Measurements from ENCODE around the gene MMP13. TPM values are rescaled to one million over a fixed set of nuclear protein-coding genes. Genes with fewer than 3 reads are reported as not detected.

Gene MMP13
- total RNA-seq, 4 donors from 2014 or later: not detected

DNA sequence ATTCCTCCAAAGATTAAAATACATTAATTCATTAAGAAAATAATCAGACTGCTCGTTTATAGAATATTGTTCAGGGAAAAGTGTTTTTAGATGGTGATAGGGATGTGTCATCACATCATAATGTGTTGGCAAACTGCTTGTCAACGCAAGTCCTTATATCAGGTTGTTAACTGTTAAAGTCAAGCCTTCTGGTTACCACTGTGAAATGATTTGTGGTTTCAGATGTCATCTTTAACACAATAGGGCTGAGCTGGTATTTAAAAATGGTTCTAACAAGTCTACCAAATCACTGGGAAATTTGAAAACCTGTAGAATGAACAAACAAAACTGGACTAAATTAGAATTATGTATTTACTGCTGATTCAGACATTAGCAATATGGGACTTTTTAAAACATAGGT, 2.4 kb upstream of the MMP13 start:
- H3K9me3 ChIP-seq: no peaks in the 10 kb centered on the region
- no peak overlapping the region for H3K27ac ChIP-seq
- WGBS, 2 donors: 31 to 45% methylated on average over 2 of the region's 2 CpGs
- no peaks in the 10 kb centered on the region for H3K36me3 ChIP-seq
- DNase-seq: no peak
- TF ChIP-seq POLR2A (IDR thresholded peaks at IDR 0.05): no peak
- TF ChIP-seq, protein P1, sequence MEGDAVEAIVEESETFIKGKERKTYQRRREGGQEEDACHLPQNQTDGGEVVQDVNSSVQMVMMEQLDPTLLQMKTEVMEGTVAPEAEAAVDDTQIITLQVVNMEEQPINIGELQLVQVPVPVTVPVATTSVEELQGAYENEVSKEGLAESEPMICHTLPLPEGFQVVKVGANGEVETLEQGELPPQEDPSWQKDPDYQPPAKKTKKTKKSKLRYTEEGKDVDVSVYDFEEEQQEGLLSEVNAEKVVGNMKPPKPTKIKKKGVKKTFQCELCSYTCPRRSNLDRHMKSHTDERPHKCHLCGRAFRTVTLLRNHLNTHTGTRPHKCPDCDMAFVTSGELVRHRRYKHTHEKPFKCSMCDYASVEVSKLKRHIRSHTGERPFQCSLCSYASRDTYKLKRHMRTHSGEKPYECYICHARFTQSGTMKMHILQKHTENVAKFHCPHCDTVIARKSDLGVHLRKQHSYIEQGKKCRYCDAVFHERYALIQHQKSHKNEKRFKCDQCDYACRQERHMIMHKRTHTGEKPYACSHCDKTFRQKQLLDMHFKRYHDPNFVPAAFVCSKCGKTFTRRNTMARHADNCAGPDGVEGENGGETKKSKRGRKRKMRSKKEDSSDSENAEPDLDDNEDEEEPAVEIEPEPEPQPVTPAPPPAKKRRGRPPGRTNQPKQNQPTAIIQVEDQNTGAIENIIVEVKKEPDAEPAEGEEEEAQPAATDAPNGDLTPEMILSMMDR (IDR thresholded peaks at IDR 0.05): no peak
- H3K4me1 ChIP-seq: no peaks in the 10 kb centered on the region
- no peak overlapping the region for H3K4me3 ChIP-seq
- intact Hi-C loops (cut with DNase I): no loop called here
- no peaks in the 10 kb centered on the region for H3K27me3 ChIP-seq

DNA sequence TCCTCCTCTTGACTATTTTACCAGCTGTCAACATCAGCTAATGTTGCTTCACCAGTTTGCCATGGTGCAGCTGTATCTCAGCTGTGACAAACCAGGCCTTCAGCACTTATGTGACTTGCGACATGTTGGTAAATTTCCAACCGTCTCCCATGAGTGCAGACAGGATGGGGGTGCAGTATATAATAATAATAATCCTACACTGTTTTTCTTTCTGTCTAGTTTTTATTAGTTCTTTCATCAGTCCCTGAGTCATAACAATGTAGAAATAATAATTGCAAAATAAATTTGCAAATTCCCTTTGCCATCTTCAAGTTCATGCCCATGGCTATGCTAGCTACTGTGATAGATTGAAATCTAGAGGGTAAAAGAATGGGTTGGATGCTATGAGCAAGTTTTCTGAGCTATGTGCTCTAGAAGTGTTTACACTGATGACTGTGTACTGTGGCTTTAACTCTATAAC, 4.9 kb downstream of the MMP13 start:
- intact Hi-C loops (cut with DNase I): no loop called here
- Histone ChIP-seq H3K9me3 (no peaks in the 10 kb centered on the region), H3K4me1 (no peaks in the 10 kb centered on the region), H3K4me3 (no peak overlapping the region), H3K27me3 (no peaks in the 10 kb centered on the region), H3K27ac (no peak overlapping the region), H3K36me3 (no peaks in the 10 kb centered on the region)
- DNase-seq: no peak
- WGBS, 2 donors: 56 to 61% methylated on average over 2 of the region's 2 CpGs
- TF ChIP-seq, protein P1 (IDR thresholded peaks at IDR 0.05): no peak
- TF ChIP-seq POLR2A (IDR thresholded peaks at IDR 0.05): no peak

DNA sequence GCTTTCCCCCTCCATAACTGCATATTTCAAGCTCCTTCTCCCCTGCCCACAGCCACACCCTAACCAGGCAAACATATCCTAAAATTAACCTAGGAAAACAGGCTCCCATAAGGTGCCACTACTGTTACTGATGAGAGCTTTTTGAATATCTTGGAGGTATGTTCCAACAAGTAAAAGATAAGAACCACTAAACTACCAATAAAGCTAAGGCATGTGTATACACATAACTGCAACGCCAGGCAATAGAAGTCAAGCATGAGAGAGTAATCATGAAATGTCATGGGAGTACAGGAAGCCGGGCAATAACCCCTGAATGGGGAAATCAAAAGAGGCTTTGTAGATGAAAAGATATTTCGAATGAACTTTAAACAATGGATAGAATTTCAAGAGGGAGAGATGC, 9.3 kb downstream of the MMP13 start:
- no peak for DNase-seq
- TF ChIP-seq, protein P1 (IDR thresholded peaks at IDR 0.05): no peak
- no peak for TF ChIP-seq POLR2A (IDR thresholded peaks at IDR 0.05)
- no peaks in the 10 kb centered on the region for H3K36me3 ChIP-seq
- no peak overlapping the region for H3K4me3 ChIP-seq
- 32 to 38% methylated on average over 3 of the region's 3 CpGs for WGBS, 2 donors
- no peak overlapping the region for H3K27ac ChIP-seq
- intact Hi-C loops (cut with DNase I): loop anchor here (10.0 kb wide), 1 partner anchor 211 kb away; no protein-coding TSS in a partner anchor
- no peaks in the 10 kb centered on the region for H3K27me3 ChIP-seq
- peaks cover 0 to under 1% (median 0%) of the 10 kb centered on the region in 3 donors for H3K4me1 ChIP-seq
- H3K9me3 ChIP-seq: no peaks in the 10 kb centered on the region

DNA sequence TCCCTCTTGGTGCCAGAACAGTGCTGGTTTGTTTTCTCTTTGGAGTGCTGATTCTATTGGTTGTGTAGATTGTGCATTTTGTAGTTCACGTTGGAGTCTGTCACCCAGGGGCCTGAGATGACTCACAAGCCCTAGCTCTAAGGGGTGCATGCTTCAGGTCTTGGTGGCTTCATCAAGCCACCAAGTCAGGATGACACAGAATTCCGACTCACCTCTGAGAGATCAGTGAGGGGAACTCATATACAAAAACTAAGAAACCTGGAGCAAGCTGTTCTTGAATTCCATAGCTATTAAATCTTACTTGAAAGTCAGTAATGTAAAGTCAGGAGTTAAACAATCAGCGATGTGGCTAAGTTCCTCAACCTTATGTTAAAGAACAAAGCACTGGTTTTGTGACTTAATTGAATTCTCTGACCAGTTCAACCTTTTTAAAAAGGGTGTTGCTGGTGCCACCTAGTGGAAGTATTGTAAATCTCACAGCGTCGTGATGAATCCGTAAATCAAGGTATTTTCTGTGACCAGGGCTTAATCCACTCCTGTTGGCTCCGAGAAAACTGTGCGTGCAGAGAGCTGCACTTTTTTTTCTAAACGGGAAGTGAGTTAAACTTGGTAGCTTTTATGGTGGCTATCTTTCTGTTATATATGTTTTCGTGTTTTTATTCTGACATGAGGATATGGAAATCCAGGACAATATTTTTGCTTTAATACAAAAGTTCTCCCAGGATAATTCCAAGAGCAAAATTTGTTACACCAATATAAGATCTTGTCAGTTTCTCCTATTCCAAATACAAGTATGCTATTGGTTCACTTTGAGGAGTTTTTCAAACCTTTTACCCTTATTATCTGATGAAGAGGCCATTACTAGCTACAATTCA, 14.6 kb downstream of the MMP13 start:
- Histone ChIP-seq H3K36me3 (no peaks in the 10 kb centered on the region), H3K9me3 (no peaks in the 10 kb centered on the region), H3K4me1 (peaks cover 0 to 7% (median 0%) of the 10 kb centered on the region in 3 donors), H3K27me3 (peaks cover 0 to 19% (median 0%) of the 10 kb centered on the region in 4 donors), H3K4me3 (no peak overlapping the region), H3K27ac (no peak overlapping the region)
- intact Hi-C loops (cut with DNase I): loop anchor here (10.0 kb wide), 1 partner anchor 206 kb away; no protein-coding TSS in a partner anchor
- no peak for DNase-seq
- TF ChIP-seq, protein P1 (IDR thresholded peaks at IDR 0.05): peak; percentile 26 to 86 (median 74)
- TF ChIP-seq POLR2A (IDR thresholded peaks at IDR 0.05): no peak
- WGBS, 2 donors: 13% methylated on average over 9 to 10 of the region's 10 CpGs

DNA sequence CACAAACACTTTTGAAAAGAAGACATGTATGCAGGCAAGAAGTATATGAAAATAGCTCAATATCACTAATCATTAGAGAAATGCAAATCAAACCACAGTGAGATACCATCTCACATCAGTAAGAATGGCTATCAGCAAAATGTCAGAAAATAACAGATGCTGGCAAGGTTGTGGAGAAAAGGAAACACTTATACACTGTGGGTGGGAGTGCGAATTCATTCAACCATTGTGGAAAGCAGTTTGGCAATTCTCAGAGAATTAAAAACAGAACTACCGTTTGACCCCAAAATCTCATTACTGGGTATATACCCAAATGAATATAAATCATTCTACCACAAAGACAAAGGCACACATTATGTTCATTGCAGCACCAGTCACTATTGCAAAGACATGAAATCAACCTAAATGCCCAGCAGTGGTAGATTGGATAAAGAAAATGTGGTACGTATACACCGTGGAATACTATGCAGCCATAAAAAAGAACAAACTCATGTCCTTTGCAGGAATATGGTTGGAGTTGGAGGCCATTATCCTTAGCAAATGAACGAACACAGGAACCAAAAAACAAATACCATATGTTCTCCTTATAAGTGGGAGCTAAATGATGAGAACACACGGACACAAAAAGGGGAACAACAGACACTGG, 18.5 kb downstream of the MMP13 start:
- no peaks in the 10 kb centered on the region for H3K9me3 ChIP-seq
- no peak overlapping the region for H3K4me3 ChIP-seq
- intact Hi-C loops (cut with DNase I): loop anchor here (10.0 kb wide), 1 partner anchor 122 kb away; no protein-coding TSS in a partner anchor
- 89 to 90% methylated on average over 6 of the region's 6 CpGs for WGBS, 2 donors
- peaks cover 0 to 7% (median 0%) of the 10 kb centered on the region in 3 donors for H3K4me1 ChIP-seq
- no peak overlapping the region for H3K27ac ChIP-seq
- peaks cover 0 to 27% (median 0%) of the 10 kb centered on the region in 4 donors for H3K27me3 ChIP-seq
- TF ChIP-seq POLR2A (IDR thresholded peaks at IDR 0.05): no peak
- TF ChIP-seq, protein P1 (IDR thresholded peaks at IDR 0.05): no peak
- H3K36me3 ChIP-seq: no peaks in the 10 kb centered on the region
- no peak for DNase-seq

All from esophagus squamous epithelium (tissue), 5 donors.